Body of pancreas (tissue), 4 donors: ENCODE results near the gene PNMA6F. TPM values are rescaled to one million over a fixed set of nuclear protein-coding genes. Genes with fewer than 3 reads are reported as not detected.

Source experiments
- ATAC-seq: fragments of 150-250 bp; one replicate; pipeline ENCODE4 v1.9.1; 2016
- DNase-seq, 4 donors: peaks; one replicate each; pipeline ENCODE4 v3.0.0-alpha.2; 2019
- H3K27ac ChIP-seq, 4 donors: fragments of 200-600 bp; sonication (generic); 1 replicate in 3 of 4; 2 replicates in 1 of 4; pipeline versions ENCODE4 v1.5.1 to v1.6.1; 2016 to 2019; ENCODE audit warnings: mild to moderate bottlenecking in 1 of 4, mixed read lengths in 1 of 4, moderate library complexity in 1 of 4
- H3K27me3 ChIP-seq, 2 donors: fragments of 200-600 bp; sonication (generic); one replicate each; pipeline ENCODE4 v1.6.0; 2016; ENCODE audit warnings: mild to moderate bottlenecking in 1 of 2
- H3K36me3 ChIP-seq, 2 donors: fragments of 200-600 bp; sonication (generic); replicated peaks in 1 of 2; 2 replicates each; pipeline ENCODE4 v1.5.1; 2016; ENCODE audit warnings: low read depth in 2 of 2; ENCODE audit not compliant: insufficient read depth in 1 of 2
- H3K4me1 ChIP-seq: fragments of 200-600 bp; sonication (generic); one replicate; pipeline ENCODE4 v1.6.0; 2016
- H3K4me3 ChIP-seq, 2 donors: fragments of 200-600 bp; sonication (generic); 1 replicate in 1 of 2; 2 replicates in 1 of 2; pipeline ENCODE4 v1.5.1; 2016 to 2019
- H3K9me3 ChIP-seq, 3 donors: fragments of 200-600 bp; sonication (generic); 1 replicate in 2 of 3; 2 replicates in 1 of 3; pipeline ENCODE4 v1.5.1; 2016
- CTCF ChIP-seq, 7 experiments: fragments of 450-650 bp in 4 of 7; fragments of 200-600 bp in 3 of 7; sonication (generic) in 3 of 7; IDR thresholded peaks; one replicate each; pipeline ENCODE4 v1.5.1; 2016 to 2019; ENCODE audit warnings: antibody characterized with exemption in 7 of 7
- POLR2A ChIP-seq, 3 donors: fragments of 450-650 bp; IDR thresholded peaks; one replicate each; pipeline ENCODE4 v1.6.1; 2016; ENCODE audit warnings: antibody characterized with exemption in 3 of 3, mild to moderate bottlenecking in 2 of 3
- WGBS, 2 donors: methylation state at CpG; one replicate each; pipeline ENCODE4 v1.1.5; 2017; 5-methylcytosine and 5-hydroxymethylcytosine counted together
- intact Hi-C: fragments of 100-400 bp; cut with DNase I; formaldehyde crosslinking; loops from one replicate; pipeline ENCODE4 v1.15.1; 2023
- total RNA-seq, 2 donors: library from RNA; depleted of rRNA; stranded (reverse); fragments of >200 nt; gene quantifications; one replicate each; pipeline ENCODE4 v1.1.0, GENCODE V29; 2016

The PNMA6F gene
- total RNA-seq, 2 donors from 2014 or later, result not detected

GRCh38 chrX:153366119-153366518, 44.6 kb upstream of the PNMA6F start:
- Histone ChIP-seq H3K9me3 (no peaks in the 10 kb centered on the region), H3K27me3 (no peaks in the 10 kb centered on the region), H3K4me3 (no peak overlapping the region), H3K36me3 (no peaks in the 10 kb centered on the region), H3K27ac (no peak overlapping the region), H3K4me1 (peaks cover 8% of the 10 kb centered on the region)
- TF ChIP-seq CTCF (IDR thresholded peaks at IDR 0.05) (no peak), POLR2A (IDR thresholded peaks at IDR 0.05) (no peak)
- intact Hi-C loops, result no loop called here
- DNase-seq, result no peak
- 78 to 93% methylated on average over 3 of the region's 3 CpGs for WGBS, 2 donors
- ATAC-seq, result no peak

GRCh38 chrX:153365670-153366069, 44.1 kb upstream of the PNMA6F start:
- Histone ChIP-seq H3K4me1 (peaks cover 8% of the 10 kb centered on the region), H3K27ac (no peak overlapping the region), H3K36me3 (no peaks in the 10 kb centered on the region), H3K4me3 (no peak overlapping the region), H3K9me3 (no peaks in the 10 kb centered on the region), H3K27me3 (no peaks in the 10 kb centered on the region)
- 75 to 82% methylated on average over 3 to 4 of the region's 4 CpGs for WGBS, 2 donors
- DNase-seq (no peak), ATAC-seq (no peak)
- intact Hi-C loops, result no loop called here
- TF ChIP-seq CTCF (IDR thresholded peaks at IDR 0.05), result no peak
- TF ChIP-seq POLR2A (IDR thresholded peaks at IDR 0.05), result no peak

DNA sequence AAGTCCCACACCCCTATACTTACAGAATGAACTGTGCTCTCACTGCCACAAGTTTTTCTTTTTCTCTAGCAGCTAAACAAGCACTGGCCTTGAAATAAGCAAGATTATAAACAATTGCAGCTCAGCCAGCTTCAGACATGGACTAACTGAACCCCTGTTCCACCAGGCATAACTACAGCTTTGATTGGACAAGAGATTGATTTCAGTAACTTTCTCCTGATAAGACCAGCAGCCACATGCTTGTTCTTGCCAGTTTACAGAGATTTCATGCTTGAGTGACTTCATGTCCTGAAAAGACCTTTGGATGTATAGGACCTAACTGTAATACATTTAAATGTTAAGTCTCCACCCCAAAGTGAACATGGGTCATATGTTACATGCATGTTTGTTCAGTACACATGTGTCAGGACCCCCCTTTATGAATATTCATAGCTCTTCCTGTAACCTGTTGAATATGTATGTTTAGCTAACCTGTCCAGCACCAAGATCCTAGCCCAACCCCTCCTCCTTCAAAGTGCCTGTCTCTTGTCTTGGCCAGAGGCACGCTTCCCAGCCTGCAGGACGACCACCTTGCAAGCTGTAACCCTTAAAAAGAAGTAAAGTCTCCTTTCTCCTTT, 40.3 kb upstream of the PNMA6F start:
- no peak for TF ChIP-seq POLR2A (IDR thresholded peaks at IDR 0.05)
- intact Hi-C loops, result no loop called here
- H3K27me3 ChIP-seq, result no peaks in the 10 kb centered on the region
- H3K27ac ChIP-seq, result no peak overlapping the region
- WGBS, 2 donors, result 6 to 62% methylated on average over 2 of the region's 2 CpGs
- no peaks in the 10 kb centered on the region for H3K36me3 ChIP-seq
- no peaks in the 10 kb centered on the region for H3K9me3 ChIP-seq
- DNase-seq (no peak), ATAC-seq (no peak)
- H3K4me3 ChIP-seq, result no peak overlapping the region
- peaks cover 8% of the 10 kb centered on the region for H3K4me1 ChIP-seq

- no peak overlapping the region for H3K4me3 ChIP-seq
- TF ChIP-seq CTCF (IDR thresholded peaks at IDR 0.05), result no peak
- no peak for TF ChIP-seq POLR2A (IDR thresholded peaks at IDR 0.05)
- WGBS, 2 donors, result 100% methylated on average over 1 of the region's 1 CpG; no CpG with 5 or more reads in 1 of the 2 donors
- no peaks in the 10 kb centered on the region for H3K9me3 ChIP-seq
- no peak overlapping the region for H3K27ac ChIP-seq
- intact Hi-C loops, result no loop called here
- no peak for ATAC-seq
- no peaks in the 10 kb centered on the region for H3K36me3 ChIP-seq
- no peaks in the 10 kb centered on the region for H3K27me3 ChIP-seq
- peaks cover 8% of the 10 kb centered on the region for H3K4me1 ChIP-seq
- DNase-seq, result no peak
Observed at GRCh38 chrX:153357877-153358276, 36.3 kb upstream of the PNMA6F start.

DNA sequence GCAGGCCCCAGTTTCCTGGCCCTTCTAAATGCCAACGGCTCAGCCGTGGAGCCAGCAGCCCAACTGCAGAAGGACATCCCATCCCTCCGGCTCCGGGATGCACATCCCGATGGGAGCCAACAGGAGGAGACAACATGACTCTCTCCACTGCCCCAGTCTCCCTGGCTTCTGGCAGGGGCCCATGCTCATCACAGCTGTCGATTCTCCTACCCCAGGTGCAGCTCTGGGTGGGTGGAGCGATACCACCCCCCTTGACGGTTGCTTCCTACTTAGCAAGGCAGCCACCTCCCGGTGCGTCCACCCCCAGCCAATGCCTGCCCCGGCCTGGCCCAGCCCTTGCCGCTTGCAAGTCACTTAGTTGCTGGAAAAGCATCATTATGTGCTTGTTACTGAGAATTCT, 31.8 kb upstream of the PNMA6F start:
- Histone ChIP-seq H3K27ac (no peak overlapping the region), H3K36me3 (no peaks in the 10 kb centered on the region), H3K4me3 (no peak overlapping the region), H3K27me3 (no peaks in the 10 kb centered on the region), H3K4me1 (no peaks in the 10 kb centered on the region), H3K9me3 (no peaks in the 10 kb centered on the region)
- intact Hi-C loops, result no loop called here
- 75% methylated on average over 11 of the region's 12 CpGs for WGBS, 2 donors
- no peak for ATAC-seq
- no peak for DNase-seq
- no peak for TF ChIP-seq POLR2A (IDR thresholded peaks at IDR 0.05)

GRCh38 chrX:153352858-153353257, 31.3 kb upstream of the PNMA6F start:
- WGBS, 2 donors, result 75% methylated on average over 1 to 2 of the region's 3 CpGs
- no peaks in the 10 kb centered on the region for H3K27me3 ChIP-seq
- no peak overlapping the region for H3K27ac ChIP-seq
- TF ChIP-seq POLR2A (IDR thresholded peaks at IDR 0.05) (no peak), CTCF (IDR thresholded peaks at IDR 0.05) (no peak)
- ATAC-seq (no peak), DNase-seq (no peak)
- intact Hi-C loops, result no loop called here
- H3K4me3 ChIP-seq, result no peak overlapping the region
- H3K9me3 ChIP-seq, result no peaks in the 10 kb centered on the region
- H3K36me3 ChIP-seq, result no peaks in the 10 kb centered on the region
- H3K4me1 ChIP-seq, result no peaks in the 10 kb centered on the region
